ENCODE results near the gene BLNK. TPM values are rescaled to one million over a fixed set of nuclear protein-coding genes. Genes with fewer than 3 reads are reported as not detected.
A peak's percentile ranks its signal among the peaks of the same experiment; 100 is the strongest.

The BLNK gene
- total and polyA plus RNA-seq, 7 donors = 0.15 to 3.7 (median 1.1) TPM

DNA sequence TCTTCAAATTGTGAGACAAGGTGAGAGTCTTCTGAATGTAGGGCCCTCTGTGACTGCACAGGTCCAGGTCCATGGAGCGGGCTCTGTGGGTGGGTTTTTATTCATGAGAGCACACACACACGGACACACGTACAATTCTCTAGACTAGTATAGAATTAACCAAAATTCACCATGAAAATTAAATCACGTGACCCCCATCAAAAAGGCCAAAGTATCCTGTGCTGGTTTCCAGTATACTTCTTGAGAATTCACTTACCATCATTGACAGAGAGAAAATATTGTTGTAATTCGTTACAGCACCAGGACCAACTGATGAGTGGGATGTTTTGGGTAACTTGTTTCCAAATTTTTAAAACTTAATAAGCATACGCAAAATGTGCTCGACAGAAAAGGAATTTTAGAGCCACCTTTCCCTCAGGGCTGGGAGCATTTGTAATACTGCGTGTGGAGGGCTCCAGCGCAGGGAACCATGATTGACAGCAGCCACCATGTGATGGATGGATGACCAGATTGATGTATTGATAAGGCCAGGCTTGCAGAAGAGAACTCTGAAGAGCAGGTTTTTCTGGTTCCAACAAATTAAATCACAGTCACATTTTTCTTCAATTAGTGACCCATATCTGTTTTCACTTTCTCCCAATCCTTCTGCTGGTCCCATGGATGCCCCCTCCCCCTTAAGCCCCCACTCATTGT lies 18.0 kb upstream of the BLNK start:
- Histone ChIP-seq H3K4me3 (no peak overlapping the region), H3K27me3 (ENCODE audit: insufficient read depth in 3 of 3, low read length in 2 of 3) (no peaks in the 10 kb centered on the region), H3K9me3 (no peaks in the 10 kb centered on the region), H3K27ac (no peak overlapping the region), H3K36me3 (ENCODE audit: insufficient read depth in 1 of 2, low read depth in 1 of 2) (no peaks in the 10 kb centered on the region), H3K4me1 (peaks cover 10% of the 10 kb centered on the region)
- intact Hi-C loops (cut with DNase I) = no loop called here
- WGBS, 3 donors = 83 to 85% (median 84%) methylated on average over 9 of the region's 9 CpGs
- TF ChIP-seq, protein P1, sequence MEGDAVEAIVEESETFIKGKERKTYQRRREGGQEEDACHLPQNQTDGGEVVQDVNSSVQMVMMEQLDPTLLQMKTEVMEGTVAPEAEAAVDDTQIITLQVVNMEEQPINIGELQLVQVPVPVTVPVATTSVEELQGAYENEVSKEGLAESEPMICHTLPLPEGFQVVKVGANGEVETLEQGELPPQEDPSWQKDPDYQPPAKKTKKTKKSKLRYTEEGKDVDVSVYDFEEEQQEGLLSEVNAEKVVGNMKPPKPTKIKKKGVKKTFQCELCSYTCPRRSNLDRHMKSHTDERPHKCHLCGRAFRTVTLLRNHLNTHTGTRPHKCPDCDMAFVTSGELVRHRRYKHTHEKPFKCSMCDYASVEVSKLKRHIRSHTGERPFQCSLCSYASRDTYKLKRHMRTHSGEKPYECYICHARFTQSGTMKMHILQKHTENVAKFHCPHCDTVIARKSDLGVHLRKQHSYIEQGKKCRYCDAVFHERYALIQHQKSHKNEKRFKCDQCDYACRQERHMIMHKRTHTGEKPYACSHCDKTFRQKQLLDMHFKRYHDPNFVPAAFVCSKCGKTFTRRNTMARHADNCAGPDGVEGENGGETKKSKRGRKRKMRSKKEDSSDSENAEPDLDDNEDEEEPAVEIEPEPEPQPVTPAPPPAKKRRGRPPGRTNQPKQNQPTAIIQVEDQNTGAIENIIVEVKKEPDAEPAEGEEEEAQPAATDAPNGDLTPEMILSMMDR (IDR thresholded peaks at IDR 0.05) = no peak
- ATAC-seq = no peak
- no peak for DNase-seq

DNA sequence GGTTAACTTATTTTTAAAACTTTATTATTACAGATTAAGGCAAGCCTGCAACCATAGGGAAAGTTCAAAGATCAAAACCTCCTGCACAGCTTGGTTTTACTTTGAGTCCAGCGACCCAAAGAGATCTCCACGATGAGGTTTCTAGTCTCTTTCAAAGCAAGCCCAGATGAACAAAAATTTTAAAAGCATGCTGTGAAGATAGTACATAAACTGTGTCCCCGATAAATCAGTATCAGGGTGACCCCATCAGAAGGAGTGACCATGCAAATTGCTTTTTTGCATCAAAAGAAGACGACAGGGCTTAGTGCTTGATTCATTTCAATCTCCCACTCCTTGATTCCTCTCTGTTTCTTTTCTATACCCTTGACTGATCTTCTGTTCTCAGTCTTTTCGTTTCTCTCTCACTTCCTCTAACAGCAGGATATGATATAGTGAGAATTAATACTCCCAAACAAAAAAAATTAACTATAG lies 16.8 kb upstream of the BLNK start:
- no peaks in the 10 kb centered on the region for H3K36me3 ChIP-seq (ENCODE audit: insufficient read depth in 1 of 2, low read depth in 1 of 2)
- intact Hi-C loops (cut with DNase I) = no loop called here
- 42 to 45% (median 45%) methylated on average over 5 of the region's 5 CpGs for WGBS, 3 donors
- TF ChIP-seq, protein P1 (IDR thresholded peaks at IDR 0.05) = no peak
- H3K4me3 ChIP-seq = no peak overlapping the region
- no peak for DNase-seq
- ATAC-seq = no peak
- peak overlapping the region; percentile 69 for H3K27ac ChIP-seq
- H3K27me3 ChIP-seq (ENCODE audit: insufficient read depth in 3 of 3, low read length in 2 of 3) = no peaks in the 10 kb centered on the region
- H3K9me3 ChIP-seq = no peaks in the 10 kb centered on the region
- H3K4me1 ChIP-seq = peaks cover 10% of the 10 kb centered on the region

DNA sequence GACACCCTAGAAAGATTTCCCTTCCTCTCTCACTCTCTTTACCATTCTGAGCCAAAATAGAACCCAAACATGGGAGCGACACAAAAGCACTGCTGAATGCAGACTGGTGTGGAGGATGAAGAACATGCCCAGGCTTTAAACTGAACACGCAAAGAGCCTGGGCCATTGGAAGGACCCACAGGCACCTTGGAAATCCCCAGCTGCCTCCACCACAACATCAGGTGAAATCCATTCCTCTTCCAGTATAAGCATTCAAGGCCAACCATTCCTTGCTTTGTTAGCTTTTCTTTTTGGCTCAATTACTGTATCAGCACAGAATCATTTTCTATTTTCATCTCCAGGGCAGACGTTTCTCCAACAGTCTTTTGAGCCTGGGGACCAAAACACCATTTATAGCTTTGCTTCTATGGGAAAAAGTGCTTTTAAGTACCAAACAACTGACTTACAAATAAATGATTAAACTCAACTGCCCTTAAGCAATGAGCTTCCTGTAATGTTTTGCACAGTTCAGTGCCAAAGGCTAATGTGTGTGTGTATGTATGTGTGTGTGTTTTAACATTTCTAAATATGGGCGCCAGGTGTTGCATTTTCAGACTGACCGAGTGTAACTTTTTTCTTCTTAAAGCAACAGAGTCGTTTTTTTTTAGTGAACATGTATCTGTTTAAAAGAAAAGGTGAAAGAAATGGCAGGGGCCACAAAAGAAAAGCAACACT lies 16.2 kb upstream of the BLNK start:
- H3K36me3 ChIP-seq (ENCODE audit: insufficient read depth in 1 of 2, low read depth in 1 of 2) = no peaks in the 10 kb centered on the region
- H3K27ac ChIP-seq = peak overlapping the region; percentile 69
- no peaks in the 10 kb centered on the region for H3K27me3 ChIP-seq (ENCODE audit: insufficient read depth in 3 of 3, low read length in 2 of 3)
- intact Hi-C loops (cut with DNase I) = no loop called here
- WGBS, 3 donors = 24 to 26% (median 25%) methylated on average over 6 of the region's 6 CpGs
- peak; percentile 44 to 76 (median 50) for ATAC-seq
- no peaks in the 10 kb centered on the region for H3K9me3 ChIP-seq
- peaks cover 10% of the 10 kb centered on the region for H3K4me1 ChIP-seq
- H3K4me3 ChIP-seq = peak overlapping the region; percentile 16
- TF ChIP-seq, protein P1 (IDR thresholded peaks at IDR 0.05) = no peak
- DNase-seq = no peak

DNA sequence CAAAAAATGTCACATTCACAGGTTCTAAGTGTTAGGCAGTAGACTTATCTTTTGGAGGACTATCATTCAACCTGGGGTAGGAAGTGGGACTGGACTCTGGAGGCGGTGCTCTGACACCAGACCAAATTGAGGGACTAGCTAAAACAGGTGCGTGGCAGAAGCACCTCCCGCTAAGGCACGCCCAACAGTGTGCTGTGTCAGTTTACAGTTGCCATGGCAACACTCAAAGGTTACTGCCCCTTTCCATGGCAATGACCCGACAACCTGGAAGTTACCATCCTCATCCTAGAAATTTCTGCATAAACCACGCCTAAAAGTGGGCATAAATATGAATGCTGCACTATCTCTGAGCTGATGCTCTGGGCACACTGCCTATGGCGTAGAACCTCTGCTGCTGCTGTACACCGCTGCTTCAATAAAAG lies 14.0 kb upstream of the BLNK start:
- WGBS, 3 donors = 58 to 65% (median 62%) methylated on average over 8 of the region's 8 CpGs
- no peaks in the 10 kb centered on the region for H3K36me3 ChIP-seq (ENCODE audit: insufficient read depth in 1 of 2, low read depth in 1 of 2)
- ATAC-seq = no peak

More for the DNA sequence above, 14.0 kb upstream of the BLNK start:
- Histone ChIP-seq H3K27me3 (ENCODE audit: insufficient read depth in 3 of 3, low read length in 2 of 3) (no peaks in the 10 kb centered on the region), H3K4me3 (no peak overlapping the region), H3K4me1 (peaks cover 10% of the 10 kb centered on the region), H3K27ac (no peak overlapping the region), H3K9me3 (no peaks in the 10 kb centered on the region)
- no peak for DNase-seq
- TF ChIP-seq, protein P1 (IDR thresholded peaks at IDR 0.05) = no peak
- intact Hi-C loops (cut with DNase I) = no loop called here

Measured in psoas muscle (tissue), 8 donors.